BJ (cell line): ENCODE data around the gene CDC45. TPM values are rescaled to one million over a fixed set of nuclear protein-coding genes. Genes with fewer than 3 reads are reported as not detected.

Source experiments
- CTCF ChIA-PET: fragments of 350-600 bp; formaldehyde crosslinking; extraction: SDS; loops from one replicate; lab custom pipeline; 2021; ENCODE audit warnings: antibody characterized with exemption, inconsistent platforms; lab: Yijun Ruan, JAX
- POLR2A ChIA-PET: fragments of 300-600 bp; sonication (Branson Sonifier 250); formaldehyde crosslinking; extraction: SDS; loops from one replicate; lab custom pipeline; 2021; ENCODE audit warnings: antibody characterized with exemption; lab: Charles Lee
- DNase-seq: peaks from one replicate; pipeline ENCODE4 v3.0.0-alpha.2; 2011; ENCODE audit warnings: low read depth
- H3K27me3 ChIP-seq: 2 replicates; pipeline ENCODE4 v1.6.0; 2011; ENCODE audit warnings: low read length; ENCODE audit not compliant: control insufficient read depth, insufficient read depth
- H3K36me3 ChIP-seq: 2 replicates; pipeline ENCODE4 v1.5.1; 2011; ENCODE audit warnings: low read length; ENCODE audit not compliant: control insufficient read depth, insufficient read depth
- H3K4me3 ChIP-seq: 2 replicates; pipeline ENCODE4 v1.5.1; 2011; ENCODE audit warnings: low read depth, mild to moderate bottlenecking, control low read depth, low read length
- polyA plus RNA-seq: library from polyadenylated mRNA; depleted of rRNA; stranded (reverse); fragments of >200 nt; gene quantifications from 2 replicates; pipeline ENCODE4 v1.2.3, GENCODE V29; 2011
- TF ChIP-seq, protein P1 (sequence below): IDR thresholded peaks from 2 replicates; pipeline ENCODE4 v1.5.1; 2011; ENCODE audit warnings: low read depth, mild to moderate bottlenecking, control low read depth, inconsistent platforms, low read length, moderate library complexity; ENCODE audit not compliant: insufficient read depth

CDC45 gene
- polyA plus RNA-seq, 1 experiment = 13.8 TPM

GRCh38 chr22:19478901-19479354 lies 792 bp upstream of the CDC45 start, which contains the start of gene UFD1:
UFD1 (minus strand) TSS chr22:19479193; CDS start chr22:19479085, 108 bp downstream.
- no peak for DNase-seq
- ChIA-PET CTCF (interaction anchor here (0.8 to 1.3 kb wide), 2 partner anchors 151 to 299 kb away, joined by 3 to 4 read pairs; no protein-coding TSS in a partner anchor), POLR2A (no interaction called here)
- Histone ChIP-seq H3K36me3 (peaks cover 4% of the 10 kb centered on the region), H3K27me3 (no peaks in the 10 kb centered on the region), H3K4me3 (peak within 1 kb of the TSS; percentile 89)
- TF ChIP-seq, protein P1, sequence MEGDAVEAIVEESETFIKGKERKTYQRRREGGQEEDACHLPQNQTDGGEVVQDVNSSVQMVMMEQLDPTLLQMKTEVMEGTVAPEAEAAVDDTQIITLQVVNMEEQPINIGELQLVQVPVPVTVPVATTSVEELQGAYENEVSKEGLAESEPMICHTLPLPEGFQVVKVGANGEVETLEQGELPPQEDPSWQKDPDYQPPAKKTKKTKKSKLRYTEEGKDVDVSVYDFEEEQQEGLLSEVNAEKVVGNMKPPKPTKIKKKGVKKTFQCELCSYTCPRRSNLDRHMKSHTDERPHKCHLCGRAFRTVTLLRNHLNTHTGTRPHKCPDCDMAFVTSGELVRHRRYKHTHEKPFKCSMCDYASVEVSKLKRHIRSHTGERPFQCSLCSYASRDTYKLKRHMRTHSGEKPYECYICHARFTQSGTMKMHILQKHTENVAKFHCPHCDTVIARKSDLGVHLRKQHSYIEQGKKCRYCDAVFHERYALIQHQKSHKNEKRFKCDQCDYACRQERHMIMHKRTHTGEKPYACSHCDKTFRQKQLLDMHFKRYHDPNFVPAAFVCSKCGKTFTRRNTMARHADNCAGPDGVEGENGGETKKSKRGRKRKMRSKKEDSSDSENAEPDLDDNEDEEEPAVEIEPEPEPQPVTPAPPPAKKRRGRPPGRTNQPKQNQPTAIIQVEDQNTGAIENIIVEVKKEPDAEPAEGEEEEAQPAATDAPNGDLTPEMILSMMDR = no peak

- TF ChIP-seq, protein P1 = no peak
- ChIA-PET POLR2A (interaction anchor here (0.9 kb wide), 1 partner anchor 12 kb away, joined by 4 read pairs; no protein-coding TSS in a partner anchor), CTCF (interaction anchor here (0.9 to 1.2 kb wide), 2 partner anchors 13 to 334 kb away, joined by 3 read pairs; no protein-coding TSS in a partner anchor)
- no peak for DNase-seq
- Histone ChIP-seq H3K27me3 (no peaks in the 10 kb centered on the region), H3K4me3 (peak overlapping the region; percentile 63), H3K36me3 (no peaks in the 10 kb centered on the region)
Measured at GRCh38 chr22:19480173-19480568, 451 bp downstream of the CDC45 start.

GRCh38 chr22:19480789-19481188 lies 1.1 kb downstream of the CDC45 start:
- TF ChIP-seq, protein P1 = no peak
- no peaks in the 10 kb centered on the region for H3K36me3 ChIP-seq
- DNase-seq = no peak
- H3K27me3 ChIP-seq = no peaks in the 10 kb centered on the region
- H3K4me3 ChIP-seq = no peak overlapping the region
- ChIA-PET CTCF (interaction anchor here (1.2 kb wide), 1 partner anchor 13 kb away, joined by 3 read pairs; no protein-coding TSS in a partner anchor), POLR2A (no interaction called here)

DNA sequence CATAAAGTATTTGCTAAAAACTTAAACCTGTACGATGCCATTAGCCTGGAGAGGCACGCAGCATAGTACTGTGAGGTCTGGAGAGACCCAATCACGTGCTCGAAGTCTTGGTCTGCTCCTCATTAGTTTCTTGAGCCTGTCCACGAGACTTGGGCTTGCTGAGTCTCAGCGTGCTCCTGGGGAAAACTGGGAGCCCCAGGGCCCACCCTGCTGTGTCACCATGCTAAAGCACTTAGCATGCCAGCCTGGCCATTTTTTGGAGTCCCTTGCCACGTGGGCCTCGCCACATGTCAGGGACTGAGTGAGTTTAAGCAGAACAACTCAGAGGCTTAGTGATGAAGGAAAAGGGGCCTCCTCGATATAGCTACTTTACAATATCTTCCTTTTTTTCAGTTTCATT lies 2.6 kb downstream of the CDC45 start:
- Histone ChIP-seq H3K36me3 (no peaks in the 10 kb centered on the region), H3K27me3 (no peaks in the 10 kb centered on the region), H3K4me3 (no peak overlapping the region)
- TF ChIP-seq, protein P1 = no peak
- DNase-seq = no peak
- ChIA-PET POLR2A (no interaction called here), CTCF (no interaction called here)

- DNase-seq = peak; percentile 86
- no peaks in the 10 kb centered on the region for H3K36me3 ChIP-seq
- no peaks in the 10 kb centered on the region for H3K27me3 ChIP-seq
- H3K4me3 ChIP-seq = no peak overlapping the region
- TF ChIP-seq, protein P1 = no peak
- ChIA-PET CTCF (interaction anchor here (0.8 to 2.4 kb wide), 2 partner anchors 102 to 146 kb away, joined by 3 to 8 read pairs; no protein-coding TSS in a partner anchor), POLR2A (no interaction called here)
Measured at GRCh38 chr22:19483481-19484244, 3.9 kb downstream of the CDC45 start.
